Keratinocyte (primary cell): ENCODE measurements around the gene RPS29.

Source experiments
- EZH2 ChIP-seq: IDR thresholded peaks from one replicate; pipeline ENCODE4 v1.6.1; 2012; ENCODE audit warnings: inconsistent platforms, mild to moderate bottlenecking, low read length, moderate library complexity
- TF ChIP-seq, protein P1 (sequence below), 3 experiments: IDR thresholded peaks in 1 of 3; conservative IDR thresholded peaks in 1 of 3; optimal IDR thresholded peaks in 1 of 3; 2 replicates in 2 of 3; 3 replicates in 1 of 3; pipeline versions ENCODE3 to v1.5.1; 2011; ENCODE audit warnings: low read length in 3 of 3, mild to moderate bottlenecking in 3 of 3, moderate library complexity in 2 of 3, control low read depth in 1 of 3, inconsistent platforms in 1 of 3; ENCODE audit not compliant: insufficient read depth in 2 of 3; ENCODE audit errors: extremely low read depth in 1 of 3

- TF ChIP-seq, protein P1, sequence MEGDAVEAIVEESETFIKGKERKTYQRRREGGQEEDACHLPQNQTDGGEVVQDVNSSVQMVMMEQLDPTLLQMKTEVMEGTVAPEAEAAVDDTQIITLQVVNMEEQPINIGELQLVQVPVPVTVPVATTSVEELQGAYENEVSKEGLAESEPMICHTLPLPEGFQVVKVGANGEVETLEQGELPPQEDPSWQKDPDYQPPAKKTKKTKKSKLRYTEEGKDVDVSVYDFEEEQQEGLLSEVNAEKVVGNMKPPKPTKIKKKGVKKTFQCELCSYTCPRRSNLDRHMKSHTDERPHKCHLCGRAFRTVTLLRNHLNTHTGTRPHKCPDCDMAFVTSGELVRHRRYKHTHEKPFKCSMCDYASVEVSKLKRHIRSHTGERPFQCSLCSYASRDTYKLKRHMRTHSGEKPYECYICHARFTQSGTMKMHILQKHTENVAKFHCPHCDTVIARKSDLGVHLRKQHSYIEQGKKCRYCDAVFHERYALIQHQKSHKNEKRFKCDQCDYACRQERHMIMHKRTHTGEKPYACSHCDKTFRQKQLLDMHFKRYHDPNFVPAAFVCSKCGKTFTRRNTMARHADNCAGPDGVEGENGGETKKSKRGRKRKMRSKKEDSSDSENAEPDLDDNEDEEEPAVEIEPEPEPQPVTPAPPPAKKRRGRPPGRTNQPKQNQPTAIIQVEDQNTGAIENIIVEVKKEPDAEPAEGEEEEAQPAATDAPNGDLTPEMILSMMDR (optimal IDR thresholded peaks at IDR 0.05 in 1 of 3, IDR thresholded peaks at IDR 0.05 in 1 of 3, conservative IDR thresholded peaks at IDR 0.05 in 1 of 3; ENCODE audit: extremely low read depth in 1 of 3, insufficient read depth in 2 of 3, low read length in 3 of 3), result no peak
- TF ChIP-seq EZH2, result no peak
Measured at GRCh38 chr14:49559979-49560768, 26.0 kb downstream of the RPS29 start.
